Endothelial cell of umbilical vein (primary cell): ENCODE data around the gene IFNB1. TPM values are rescaled to one million over a fixed set of nuclear protein-coding genes. Genes with fewer than 3 reads are reported as not detected.

Source experiments
- BruUV-seq: library from RNA; stranded (reverse); fragments of 400-500 nt; replicated peaks from 2 replicates; lab custom pipeline; 2021; lab: Mats Ljungman, UMichigan
- CTCF ChIA-PET: fragments of 300-600, 350-600 bp; sonication (Branson Sonifier 250); formaldehyde crosslinking; loops from one replicate; lab custom pipeline; 2021; ENCODE audit warnings: antibody characterized with exemption, inconsistent platforms; lab: Charles Lee
- POLR2A ChIA-PET: fragments of 300-600, 350-600 bp; sonication (Branson Sonifier 250); formaldehyde crosslinking; loops from one replicate; lab custom pipeline; 2021; ENCODE audit warnings: antibody characterized with exemption, inconsistent platforms; lab: Charles Lee
- DNase-seq: peaks from one replicate; pipeline ENCODE4 v3.0.0-alpha.2; 2011; ENCODE audit warnings: low read depth, low spot score
- FAIRE-seq: peaks from 2 replicates; lab custom pipeline; 2011; peaks lifted over from hg19 to GRCh38; lab: Jason Lieb, UNC
- H2AFZ ChIP-seq: 2 replicates; pipeline ENCODE4 v1.6.0; 2012; ENCODE audit warnings: low read depth, low read length, control low read depth, inconsistent platforms
- H3K27ac ChIP-seq: 2 replicates; pipeline ENCODE4 v1.5.1; 2011; ENCODE audit warnings: low read depth, mild to moderate bottlenecking, control low read depth, low read length, moderate library complexity; ENCODE audit not compliant: insufficient read depth
- H3K27me3 ChIP-seq, 2 experiments: 2 replicates each; pipeline versions ENCODE4 v1.6.0 to v1.6.1; 2011; ENCODE audit warnings: low read length in 2 of 2, mixed read lengths in 1 of 2; ENCODE audit not compliant: control insufficient read depth in 2 of 2, insufficient read depth in 2 of 2
- H3K36me3 ChIP-seq, 2 experiments: 2 replicates in 1 of 2; 3 replicates in 1 of 2; pipeline ENCODE4 v1.5.1; 2011; ENCODE audit warnings: low read length in 2 of 2, mild to moderate bottlenecking in 1 of 2, moderate library complexity in 1 of 2; ENCODE audit not compliant: control insufficient read depth in 2 of 2, insufficient read depth in 2 of 2; ENCODE audit errors: extremely low read depth in 1 of 2
- H3K4me1 ChIP-seq: 3 replicates; pipeline ENCODE4 v1.5.1; 2011; ENCODE audit warnings: mild to moderate bottlenecking, low read length; ENCODE audit not compliant: control insufficient read depth, insufficient read depth; ENCODE audit errors: extremely low read depth
- H3K4me2 ChIP-seq: 2 replicates; pipeline ENCODE4 v1.6.1; 2011; ENCODE audit warnings: low read length, control low read depth, mixed read lengths; ENCODE audit not compliant: insufficient read depth
- H3K4me3 ChIP-seq, 3 experiments: fragments of 200-600 bp in 1 of 3; sonication (generic), shearing (Covaris generic) in 1 of 3; replicated peaks in 1 of 3; 2 replicates each; pipeline ENCODE4 v1.5.1; 2011 to 2016; ENCODE audit warnings: control low read depth in 3 of 3, low read length in 3 of 3, mild to moderate bottlenecking in 2 of 3, inconsistent platforms in 1 of 3, low read depth in 1 of 3, moderate library complexity in 1 of 3; ENCODE audit not compliant: insufficient read depth in 1 of 3
- H3K79me2 ChIP-seq: 2 replicates; pipeline ENCODE4 v1.6.0; 2012; ENCODE audit warnings: low read length, inconsistent platforms; ENCODE audit not compliant: control insufficient read depth, insufficient read depth
- H3K9ac ChIP-seq: replicated peaks from 2 replicates; pipeline ENCODE3; 2011; ENCODE audit warnings: low read length, control low read depth; ENCODE audit not compliant: insufficient read depth; ENCODE audit errors: extremely low read depth
- H3K9me1 ChIP-seq: replicated peaks from 3 replicates; pipeline ENCODE4 v1.6.0; 2011; ENCODE audit warnings: mild to moderate bottlenecking, low read length; ENCODE audit not compliant: control insufficient read depth, insufficient read depth; ENCODE audit errors: extremely low read depth
- H3K9me3 ChIP-seq: replicated peaks from 2 replicates; pipeline ENCODE4 v1.5.1; 2012; ENCODE audit warnings: low read length, inconsistent platforms; ENCODE audit not compliant: control insufficient read depth, insufficient read depth
- H4K20me1 ChIP-seq: replicated peaks from 2 replicates; pipeline ENCODE3; 2011; ENCODE audit warnings: mild to moderate bottlenecking, low read length; ENCODE audit not compliant: control insufficient read depth, insufficient read depth; ENCODE audit errors: extremely low read depth
- EZH2 ChIP-seq: IDR thresholded peaks from 2 replicates; pipeline ENCODE4 v1.6.1; 2012; ENCODE audit warnings: borderline replicate concordance, low read depth, mild to moderate bottlenecking, moderate library complexity, low read length, inconsistent platforms; ENCODE audit not compliant: severe bottlenecking
- FOS ChIP-seq: IDR thresholded peaks from 2 replicates; pipeline ENCODE4 v1.6.1; 2011; ENCODE audit warnings: mild to moderate bottlenecking, low read length, moderate library complexity, borderline replicate concordance; ENCODE audit not compliant: insufficient read depth
- GATA2 ChIP-seq: IDR thresholded peaks from 2 replicates; pipeline ENCODE4 v1.7.0; 2011; ENCODE audit warnings: low read depth, mild to moderate bottlenecking, moderate library complexity, mixed read lengths, low read length; ENCODE audit not compliant: insufficient read length, insufficient read depth
- JUN ChIP-seq: IDR thresholded peaks from 2 replicates; pipeline ENCODE4 v1.6.1; 2011; ENCODE audit warnings: borderline replicate concordance, low read depth; ENCODE audit not compliant: insufficient read length, insufficient read depth
- MYC ChIP-seq: IDR thresholded peaks from one replicate; pipeline ENCODE4 v1.6.1; 2011; ENCODE audit warnings: mild to moderate bottlenecking, low read depth, low read length
- POLR2A ChIP-seq: IDR thresholded peaks from 2 replicates; pipeline ENCODE4 v1.6.1; 2012; ENCODE audit warnings: low read depth, mild to moderate bottlenecking, control low read depth, low read length
- POLR2AphosphoS5 ChIP-seq: IDR thresholded peaks from 2 replicates; pipeline ENCODE4 v1.6.1; 2012; ENCODE audit warnings: low read depth, mild to moderate bottlenecking, control low read depth, low read length, moderate library complexity; ENCODE audit not compliant: insufficient read depth
- dilution Hi-C: fragments of 300-500 bp; cut with MboI; formaldehyde crosslinking; loops from one replicate; pipeline ENCODE4 v1.15.0; 2019; ENCODE audit warnings: low sequenced_read_pairs; ENCODE audit not compliant: extremely low pct_ligation_motif_present
- intact Hi-C: fragments of 100-400 bp; cut with micrococcal nuclease; formaldehyde crosslinking; loops from one replicate; pipeline ENCODE4 v1.10.0; 2022
- polyA plus RNA-seq, 4 experiments: library from polyadenylated mRNA; depleted of rRNA in 3 of 4; stranded (reverse) in 3 of 4; unstranded in 1 of 4; fragments of >200 nt; gene quantifications; 2 replicates each; pipeline versions ENCODE4 v1.2.1 to v1.2.3, GENCODE V29; 2011 to 2012; ENCODE audit warnings: missing spikeins in 1 of 4
- total RNA-seq: library from RNA; stranded (reverse); gene quantifications from 2 replicates; pipeline ENCODE4 v1.2.3, GENCODE V29; 2021
- TF ChIP-seq, protein P1 (sequence below): IDR thresholded peaks from 2 replicates; pipeline ENCODE4 v1.6.1; 2011; ENCODE audit not compliant: insufficient read depth, insufficient read length
- TF ChIP-seq, protein P2 (sequence below), 2 donors: IDR thresholded peaks; 1 replicate in 1 of 2; 2 replicates in 1 of 2; pipeline ENCODE4 v1.5.1; 2011; ENCODE audit warnings: low read length in 2 of 2, mild to moderate bottlenecking in 2 of 2, moderate library complexity in 2 of 2, control low read depth in 1 of 2, inconsistent platforms in 1 of 2, low read depth in 1 of 2; ENCODE audit not compliant: insufficient read depth in 1 of 2; ENCODE audit errors: extremely low read depth in 1 of 2

Gene IFNB1
- total and polyA plus RNA-seq, 2 donors (not counting 3 experiments of a cell fraction or from before 2014, with no cell fraction given), result not detected

DNA sequence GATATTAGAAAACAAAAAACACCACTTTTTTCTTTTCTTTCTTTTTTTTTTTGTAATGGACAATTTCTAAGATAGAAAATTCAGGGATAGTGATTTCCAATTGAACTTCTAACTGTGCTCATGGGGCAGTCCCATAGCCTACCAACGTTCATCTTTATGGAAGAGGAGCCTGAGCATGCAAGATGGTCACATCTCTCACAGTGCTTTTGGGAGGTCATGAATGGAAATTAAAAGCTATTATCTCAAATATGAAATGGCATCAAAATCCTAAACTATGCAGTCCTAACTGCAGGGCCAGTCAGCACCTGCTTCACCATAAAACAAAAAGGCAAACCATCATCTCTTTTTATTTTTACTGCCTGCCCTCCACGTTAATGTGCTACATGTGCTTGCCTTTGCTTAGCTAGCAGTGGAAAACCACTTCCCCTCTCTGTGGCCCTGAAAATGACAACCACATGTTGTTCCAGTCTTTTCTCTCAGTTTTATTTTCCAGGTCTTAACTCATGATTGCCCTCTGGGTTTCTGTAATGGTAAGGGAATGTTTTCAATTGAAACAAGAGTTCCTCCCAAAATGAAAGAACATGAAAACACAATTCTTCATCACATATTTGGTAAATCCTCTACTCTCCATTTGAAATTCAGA is 16.7 kb downstream of the IFNB1 start:
- dilution Hi-C loops, result no loop called here
- H2AFZ ChIP-seq, result no peak overlapping the region
- DNase-seq, result no peak

More for the DNA sequence above, 16.7 kb downstream of the IFNB1 start:
- intact Hi-C loops, result no loop called here
- ChIA-PET CTCF (interaction anchor here (1.0 kb wide), 2 partner anchors 9 to 29 kb away, joined by 3 to 5 read pairs; no protein-coding TSS in a partner anchor), POLR2A (no interaction called here)
- H3K79me2 ChIP-seq, result no peaks in the 10 kb centered on the region
- no peak overlapping the region for H3K4me3 ChIP-seq
- FAIRE-seq, result no peak
- no peaks in the 10 kb centered on the region for H4K20me1 ChIP-seq
- H3K4me1 ChIP-seq, result no peaks in the 10 kb centered on the region
- H3K9me1 ChIP-seq, result no peaks in the 10 kb centered on the region
- H3K36me3 ChIP-seq, result no peaks in the 10 kb centered on the region
- H3K9me3 ChIP-seq, result no peaks in the 10 kb centered on the region
- H3K27ac ChIP-seq, result no peak overlapping the region
- H3K27me3 ChIP-seq, result no peaks in the 10 kb centered on the region
- no peak overlapping the region for H3K4me2 ChIP-seq
- TF ChIP-seq MYC, result no peak
- no peak for TF ChIP-seq JUN
- TF ChIP-seq FOS, result no peak
- TF ChIP-seq POLR2A, result no peak
- TF ChIP-seq EZH2, result no peak
- TF ChIP-seq GATA2, result no peak
- no peak for TF ChIP-seq POLR2AphosphoS5
- TF ChIP-seq, protein P1, sequence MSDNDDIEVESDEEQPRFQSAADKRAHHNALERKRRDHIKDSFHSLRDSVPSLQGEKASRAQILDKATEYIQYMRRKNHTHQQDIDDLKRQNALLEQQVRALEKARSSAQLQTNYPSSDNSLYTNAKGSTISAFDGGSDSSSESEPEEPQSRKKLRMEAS, result no peak
- TF ChIP-seq, protein P2, sequence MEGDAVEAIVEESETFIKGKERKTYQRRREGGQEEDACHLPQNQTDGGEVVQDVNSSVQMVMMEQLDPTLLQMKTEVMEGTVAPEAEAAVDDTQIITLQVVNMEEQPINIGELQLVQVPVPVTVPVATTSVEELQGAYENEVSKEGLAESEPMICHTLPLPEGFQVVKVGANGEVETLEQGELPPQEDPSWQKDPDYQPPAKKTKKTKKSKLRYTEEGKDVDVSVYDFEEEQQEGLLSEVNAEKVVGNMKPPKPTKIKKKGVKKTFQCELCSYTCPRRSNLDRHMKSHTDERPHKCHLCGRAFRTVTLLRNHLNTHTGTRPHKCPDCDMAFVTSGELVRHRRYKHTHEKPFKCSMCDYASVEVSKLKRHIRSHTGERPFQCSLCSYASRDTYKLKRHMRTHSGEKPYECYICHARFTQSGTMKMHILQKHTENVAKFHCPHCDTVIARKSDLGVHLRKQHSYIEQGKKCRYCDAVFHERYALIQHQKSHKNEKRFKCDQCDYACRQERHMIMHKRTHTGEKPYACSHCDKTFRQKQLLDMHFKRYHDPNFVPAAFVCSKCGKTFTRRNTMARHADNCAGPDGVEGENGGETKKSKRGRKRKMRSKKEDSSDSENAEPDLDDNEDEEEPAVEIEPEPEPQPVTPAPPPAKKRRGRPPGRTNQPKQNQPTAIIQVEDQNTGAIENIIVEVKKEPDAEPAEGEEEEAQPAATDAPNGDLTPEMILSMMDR (IDR thresholded peaks at IDR 0.05; ENCODE audit: extremely low read depth in 1 of 2, insufficient read depth in 1 of 2, low read depth in 1 of 2, low read length in 2 of 2), result no peak
- no TSS peak for BruUV-seq
- H3K9ac ChIP-seq, result no peak overlapping the region
